ENCODE data around the gene TGM1.

The TGM1 gene

GRCh38 chr14:24262821-24263733 is at the start of gene TGM1:
Gene TGM1, minus strand, starts transcription at chr14:24263177. Its CDS starts 825 bp downstream, at chr14:24262352.
- DNase-seq = no peak

- no peak for DNase-seq
Measured at GRCh38 chr14:24311837-24312615, 49.0 kb upstream of the TGM1 start.

DNA sequence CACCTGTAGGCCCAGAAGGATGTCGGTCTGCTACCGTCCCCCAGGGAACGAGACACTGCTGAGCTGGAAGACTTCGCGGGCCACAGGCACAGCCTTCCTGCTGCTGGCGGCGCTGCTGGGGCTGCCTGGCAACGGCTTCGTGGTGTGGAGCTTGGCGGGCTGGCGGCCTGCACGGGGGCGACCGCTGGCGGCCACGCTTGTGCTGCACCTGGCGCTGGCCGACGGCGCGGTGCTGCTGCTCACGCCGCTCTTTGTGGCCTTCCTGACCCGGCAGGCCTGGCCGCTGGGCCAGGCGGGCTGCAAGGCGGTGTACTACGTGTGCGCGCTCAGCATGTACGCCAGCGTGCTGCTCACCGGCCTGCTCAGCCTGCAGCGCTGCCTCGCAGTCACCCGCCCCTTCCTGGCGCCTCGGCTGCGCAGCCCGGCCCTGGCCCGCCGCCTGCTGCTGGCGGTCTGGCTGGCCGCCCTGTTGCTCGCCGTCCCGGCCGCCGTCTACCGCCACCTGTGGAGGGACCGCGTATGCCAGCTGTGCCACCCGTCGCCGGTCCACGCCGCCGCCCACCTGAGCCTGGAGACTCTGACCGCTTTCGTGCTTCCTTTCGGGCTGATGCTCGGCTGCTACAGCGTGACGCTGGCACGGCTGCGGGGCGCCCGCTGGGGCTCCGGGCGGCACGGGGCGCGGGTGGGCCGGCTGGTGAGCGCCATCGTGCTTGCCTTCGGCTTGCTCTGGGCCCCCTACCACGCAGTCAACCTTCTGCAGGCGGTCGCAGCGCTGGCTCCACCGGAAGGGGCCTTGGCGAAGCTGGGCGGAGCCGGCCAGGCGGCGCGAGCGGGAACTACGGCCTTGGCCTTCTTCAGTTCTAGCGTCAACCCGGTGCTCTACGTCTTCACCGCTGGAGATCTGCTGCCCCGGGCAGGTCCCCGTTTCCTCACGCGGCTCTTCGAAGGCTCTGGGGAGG is 47.9 kb upstream of the TGM1 start, which contains the start of gene LTB4R:
TSS of gene LTB4R (plus strand) at position 857 of the 959 bp plus-strand sequence. CDS start 4,150 bp downstream, outside the sequence.
- peak; percentile 61 for DNase-seq

DNA sequence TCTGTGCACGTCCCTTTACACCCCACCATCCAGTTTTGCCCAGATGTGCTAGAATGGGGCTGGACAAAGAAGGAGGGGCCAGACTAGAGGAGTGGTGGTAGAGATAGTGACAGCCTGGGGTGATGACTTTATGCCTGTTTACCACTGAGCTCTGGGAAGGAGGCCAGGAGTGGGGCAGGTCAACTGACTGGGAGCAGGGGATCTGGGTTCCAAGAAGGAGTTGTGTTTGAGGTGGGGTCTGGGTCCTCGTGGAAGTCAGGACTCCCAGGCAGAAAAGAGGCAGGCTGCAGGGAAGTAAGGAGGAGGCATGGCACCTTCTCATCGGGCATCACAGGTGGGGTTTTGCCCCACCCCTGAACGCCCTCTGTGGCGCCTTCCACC is 47.3 kb upstream of the TGM1 start:
- DNase-seq = no peak

DNA sequence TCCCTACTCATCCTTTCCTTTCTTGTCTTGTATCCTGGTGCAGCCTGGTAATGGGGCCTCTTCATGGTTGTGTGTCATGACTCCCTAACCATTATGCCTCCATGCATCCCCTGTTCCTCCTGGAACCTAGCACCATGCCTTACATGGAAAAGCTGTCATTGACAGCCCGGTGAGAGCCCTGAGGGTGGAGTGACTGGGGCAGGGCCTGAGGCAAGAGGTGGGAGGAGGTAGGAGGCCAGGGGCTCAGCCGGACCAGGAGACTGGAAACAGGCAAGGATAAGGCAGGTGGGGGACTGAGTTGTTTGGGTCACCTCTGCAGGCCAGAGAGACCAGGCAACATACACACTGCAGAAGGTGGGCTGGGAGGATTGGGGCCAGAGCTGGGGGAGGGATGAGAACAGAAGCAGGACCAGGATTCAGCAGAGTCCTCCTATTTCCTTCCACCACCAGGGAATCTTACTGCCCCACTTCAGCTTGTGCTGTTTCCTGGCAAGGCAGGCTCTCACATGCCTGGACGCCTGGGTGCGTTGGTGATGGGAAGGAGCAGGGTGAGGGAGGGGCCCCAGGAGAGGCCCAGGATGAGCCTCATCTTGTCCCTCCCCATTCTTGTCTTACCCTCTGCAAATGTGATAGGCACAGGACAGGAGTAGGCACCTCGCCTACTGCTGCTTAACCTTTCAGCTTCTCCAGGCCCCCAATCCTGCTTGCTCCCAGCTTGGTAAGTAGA is 46.7 kb upstream of the TGM1 start, which contains the start of gene LTB4R2:
TSS of gene LTB4R2 (plus strand) at position 603 of the 727 bp plus-strand sequence. CDS start 525 bp downstream, outside the sequence.
- no peak for DNase-seq

GRCh38 chr14:24308342-24309124 is 45.6 kb upstream of the TGM1 start:
- DNase-seq = no peak

- DNase-seq = peak; percentile 44
Measured at GRCh38 chr14:24307575-24308341, 44.8 kb upstream of the TGM1 start, which contains the start of gene CIDEB. Gene CIDEB, minus strand, starts transcription at chr14:24307977. Its CDS starts 119 bp downstream, at chr14:24307858.

DNA sequence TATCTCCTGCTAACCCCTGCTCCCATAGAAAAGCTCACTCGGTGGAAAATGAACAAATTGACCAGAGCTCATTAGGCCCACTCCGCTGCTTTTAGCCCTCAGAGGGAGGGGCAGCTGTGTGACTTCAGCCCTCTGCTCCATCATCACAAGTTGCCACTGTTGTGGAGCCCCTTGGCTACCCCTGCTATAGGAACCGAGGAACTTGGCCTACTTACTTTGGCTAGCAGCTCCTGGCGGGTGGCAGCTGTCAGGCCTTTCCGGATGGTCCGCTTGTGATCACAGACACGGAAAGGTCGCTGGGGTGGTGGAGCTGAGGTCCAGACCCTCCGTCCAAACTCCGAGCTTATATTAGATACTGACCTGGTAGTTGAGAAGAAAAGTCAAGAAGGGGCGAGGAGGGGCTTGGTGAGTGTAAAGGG is 44.2 kb upstream of the TGM1 start:
- DNase-seq = no peak

DNA sequence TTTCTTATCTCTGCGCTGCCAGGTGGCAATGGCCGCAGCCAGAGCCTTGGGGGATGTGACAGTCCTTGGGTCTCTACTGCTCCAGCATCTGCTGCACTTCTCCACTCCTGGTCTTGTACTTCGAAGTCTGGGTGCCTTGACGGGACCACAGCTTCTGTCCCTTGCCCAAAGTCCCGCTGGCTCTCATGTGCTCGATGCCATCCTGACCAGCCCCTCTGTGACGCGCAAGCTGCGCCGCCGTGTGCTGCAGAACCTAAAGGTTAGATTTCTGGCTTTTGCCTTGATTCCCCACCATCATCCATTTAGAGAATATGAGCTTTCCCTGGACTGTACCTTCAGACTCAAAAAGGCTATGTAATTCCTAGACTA is 41.0 kb upstream of the TGM1 start:
- no peak for DNase-seq

DNA sequence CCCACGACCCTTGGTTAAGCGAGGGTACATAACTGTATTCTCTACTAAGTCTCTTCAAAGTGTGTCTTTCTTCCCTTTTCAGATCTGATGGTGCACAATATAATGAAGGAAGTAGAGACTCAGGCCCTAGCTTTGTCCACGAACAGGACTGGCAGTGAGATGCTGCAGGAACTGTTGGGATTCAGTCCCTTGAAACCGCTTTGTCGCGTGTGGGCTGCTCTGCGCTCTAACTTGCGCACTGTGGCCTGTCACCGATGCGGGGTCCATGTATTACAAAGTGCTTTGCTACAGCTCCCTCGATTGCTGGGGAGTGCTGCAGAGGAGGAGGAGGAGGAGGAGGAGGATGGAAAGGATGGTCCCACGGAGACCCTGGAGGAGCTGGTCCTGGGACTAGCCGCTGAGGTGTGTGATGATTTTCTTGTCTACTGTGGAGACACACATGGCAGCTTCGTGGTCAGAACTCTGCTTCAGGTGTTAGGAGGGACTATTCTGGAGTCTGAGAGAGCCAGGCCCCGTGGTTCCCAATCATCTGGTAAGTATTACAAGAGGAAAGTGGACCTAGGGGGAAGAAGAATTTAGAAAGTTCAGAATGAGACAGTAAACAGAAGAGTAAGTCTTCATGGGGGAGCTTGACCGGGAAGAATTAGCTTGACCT is 37.5 kb upstream of the TGM1 start:
- no peak for DNase-seq

DNA sequence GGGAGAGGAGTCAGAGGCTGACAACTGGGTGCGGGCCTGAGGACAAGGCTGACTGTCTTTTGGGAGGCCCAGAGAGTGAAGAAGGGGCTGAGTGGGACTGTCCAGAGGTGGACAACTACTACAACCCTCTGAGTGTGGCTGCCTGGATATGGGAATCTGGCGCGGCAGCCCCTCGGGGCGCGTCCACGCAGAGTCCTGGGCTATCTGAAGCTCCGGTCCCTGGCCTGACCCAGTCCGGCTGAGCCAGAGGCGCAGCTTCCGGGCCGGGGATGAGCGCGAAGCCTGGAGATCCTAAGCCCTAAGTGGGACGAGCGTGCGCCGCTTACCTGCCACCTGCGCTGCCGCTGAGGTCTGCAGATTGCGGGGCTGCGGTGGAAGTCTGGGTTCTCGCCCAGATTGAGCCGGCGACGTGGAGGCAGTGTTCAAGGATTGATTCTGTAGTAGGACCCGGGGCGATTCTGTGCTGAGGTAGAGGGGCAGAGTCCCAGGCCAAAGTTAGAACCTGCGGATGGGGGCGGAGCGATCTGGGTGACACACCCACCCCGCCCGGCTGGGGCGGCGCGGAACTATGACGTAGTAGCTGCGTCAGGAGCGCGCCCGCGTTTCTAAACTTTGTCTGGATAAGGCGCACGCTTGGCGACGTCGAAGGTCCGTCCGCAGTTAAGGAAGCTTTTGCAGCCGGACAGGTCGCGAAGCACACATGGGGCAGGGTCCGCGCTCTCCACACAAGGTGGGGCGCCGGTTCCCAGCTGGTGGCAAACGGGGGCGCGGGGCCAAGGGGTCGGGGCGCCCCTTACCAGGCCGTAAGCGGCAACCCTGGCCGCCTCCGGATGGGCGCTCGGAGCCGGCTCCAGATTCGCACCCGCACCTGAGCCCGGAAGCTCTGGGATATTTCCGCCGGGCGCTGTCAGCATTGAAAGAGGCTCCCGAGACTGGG is 36.5 kb upstream of the TGM1 start, which contains the start of the genes DHRS1 and NOP9:
TSS of gene DHRS1 (minus strand) at position 526 of the 937 bp plus-strand sequence. CDS start 674 bp downstream, outside the sequence.
TSS of gene NOP9 (plus strand) at position 596 of the 937 bp plus-strand sequence. CDS start at position 701, 105 bp downstream.
- DNase-seq = peak; percentile 84

- DNase-seq = no peak
Measured at GRCh38 chr14:24298892-24299254, 35.9 kb upstream of the TGM1 start.

- no peak for DNase-seq
Measured at GRCh38 chr14:24297190-24297964, 34.4 kb upstream of the TGM1 start.

DNA sequence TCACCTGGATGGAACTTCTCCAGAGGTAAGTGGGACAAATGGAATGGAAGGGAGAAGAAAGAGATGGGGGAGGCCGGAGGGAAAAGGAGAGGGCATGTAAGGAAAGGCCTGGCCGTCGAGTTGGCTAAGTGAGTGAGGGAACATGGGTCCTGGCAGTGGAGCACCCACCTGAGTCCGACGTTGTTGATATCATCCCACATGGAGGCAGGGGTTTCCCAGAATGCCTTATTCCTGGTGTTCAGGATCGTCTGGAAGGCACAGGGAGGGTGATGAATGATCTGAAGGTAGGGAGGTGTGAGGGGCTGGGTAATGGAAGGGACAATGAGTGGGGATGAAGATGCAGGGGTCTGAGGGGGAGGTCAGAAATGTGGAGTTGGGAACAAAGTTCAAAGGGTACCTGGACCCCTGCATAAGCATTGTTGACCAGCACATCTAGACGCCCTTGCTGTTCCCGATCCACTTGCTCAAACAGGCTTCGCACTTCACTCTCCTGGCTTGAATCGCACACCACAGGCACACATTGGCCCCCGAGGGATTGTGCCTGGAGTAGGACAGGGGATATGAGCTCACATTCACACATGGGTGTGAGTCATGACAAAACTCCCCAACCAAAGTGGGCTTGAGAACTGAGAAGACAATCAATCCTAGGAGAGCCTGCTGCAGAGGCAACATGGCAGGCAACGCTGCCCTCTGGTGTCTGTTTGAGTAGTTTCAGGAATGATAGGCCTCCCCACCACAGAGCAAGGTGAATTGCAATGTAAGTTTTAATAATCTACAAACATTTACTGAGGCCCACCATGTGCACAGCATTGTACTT is 33.6 kb upstream of the TGM1 start:
- peak; percentile 75 for DNase-seq

DNA sequence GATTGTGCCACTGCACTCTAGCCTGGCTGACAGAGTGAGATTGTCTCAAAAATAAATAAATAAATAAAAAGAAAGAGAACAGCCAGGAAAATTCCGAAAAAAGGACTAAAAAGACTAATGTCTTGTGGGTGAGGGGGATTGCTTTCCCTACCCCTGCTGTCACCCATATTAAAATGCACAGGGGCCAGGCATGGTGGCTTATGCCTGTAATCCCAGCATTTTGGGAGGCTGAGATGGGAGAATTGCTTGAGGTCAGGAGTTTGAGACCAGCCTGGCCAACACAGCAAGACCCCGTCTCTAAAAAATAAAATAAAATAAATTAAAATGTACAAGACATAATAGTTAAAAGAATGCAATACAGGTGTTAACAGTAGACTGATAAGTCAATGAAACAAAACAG is 30.5 kb upstream of the TGM1 start:
- no peak for DNase-seq

GRCh38 chr14:24292118-24292807 is 29.3 kb upstream of the TGM1 start:
- no peak for DNase-seq

Measured in stimulated activated naive CD4-positive, alpha-beta T cell treated with Interleukin-2 at 50 U/mL for 16 hours (primary cell).